DND-41 (cell line): Measurements from ENCODE around the gene PIEZO1.

ENCODE experiments used
- ATAC-seq: fragments of 200-7000 bp; cut with Tn5 transposase; 3 replicates; pipeline ENCODE4 v1.9.1; 2021; ENCODE audit warnings: low read depth; ENCODE audit not compliant: insufficient read depth
- DNase-seq: peaks from one replicate; pipeline ENCODE4 v3.0.0-alpha.2; 2020
- H2AFZ ChIP-seq: 2 replicates; pipeline ENCODE4 v1.6.0; 2012; ENCODE audit warnings: low read depth, low read length
- H3K27ac ChIP-seq: 2 replicates; pipeline ENCODE4 v1.5.1; 2012; ENCODE audit warnings: low read length, inconsistent platforms
- H3K27me3 ChIP-seq: fragments of 200-600 bp; sonication (generic); 2 replicates; pipeline ENCODE4 v1.6.0; 2012; ENCODE audit warnings: low read length, mild to moderate bottlenecking, inconsistent platforms; ENCODE audit not compliant: insufficient read depth, poor library complexity
- H3K36me3 ChIP-seq: 2 replicates; pipeline ENCODE4 v1.5.1; 2012; ENCODE audit warnings: low read length, inconsistent platforms; ENCODE audit not compliant: insufficient read depth
- H3K4me1 ChIP-seq: 2 replicates; pipeline ENCODE4 v1.5.1; 2012; ENCODE audit warnings: mild to moderate bottlenecking, low read length; ENCODE audit not compliant: insufficient read depth
- H3K4me2 ChIP-seq: 2 replicates; pipeline ENCODE4 v1.6.0; 2012; ENCODE audit warnings: mild to moderate bottlenecking, moderate library complexity, low read length, inconsistent platforms; ENCODE audit not compliant: insufficient read depth
- H3K4me3 ChIP-seq, 2 experiments: fragments of 200-600 bp in 1 of 2; shearing (Covaris generic) in 1 of 2; 2 replicates each; pipeline ENCODE4 v1.5.1; 2012 to 2016; ENCODE audit warnings: inconsistent platforms in 2 of 2, low read length in 2 of 2, mild to moderate bottlenecking in 2 of 2, low read depth in 1 of 2, moderate library complexity in 1 of 2
- H3K79me2 ChIP-seq: 2 replicates; pipeline ENCODE4 v1.6.0; 2012; ENCODE audit warnings: low read length, inconsistent platforms; ENCODE audit not compliant: insufficient read depth
- H3K9ac ChIP-seq: 2 replicates; pipeline ENCODE4 v1.6.0; 2012; ENCODE audit warnings: low read depth, mild to moderate bottlenecking, inconsistent platforms, low read length, moderate library complexity
- H3K9me3 ChIP-seq: 2 replicates; pipeline ENCODE4 v1.5.1; 2012; ENCODE audit warnings: low read length, moderate library complexity, mild to moderate bottlenecking, inconsistent platforms; ENCODE audit not compliant: insufficient read depth, severe bottlenecking
- H4K20me1 ChIP-seq: 2 replicates; pipeline ENCODE4 v1.6.0; 2012; ENCODE audit warnings: low read length; ENCODE audit not compliant: insufficient read depth
- EZH2 ChIP-seq: IDR thresholded peaks from 3 replicates; pipeline ENCODE4 v1.6.1; 2012; ENCODE audit warnings: borderline replicate concordance, low read depth, mild to moderate bottlenecking, moderate library complexity, low read length, inconsistent platforms; ENCODE audit not compliant: severe bottlenecking
- TF ChIP-seq, protein P1 (sequence below): IDR thresholded peaks from 2 replicates; pipeline ENCODE4 v1.5.1; 2012; ENCODE audit warnings: borderline replicate concordance, low read length, moderate library complexity, mild to moderate bottlenecking; ENCODE audit not compliant: poor library complexity, severe bottlenecking; ENCODE audit errors: extremely low read depth

The PIEZO1 gene

GRCh38 chr16:88734361-88734728 lies 50.7 kb downstream of the PIEZO1 start:
- H3K9me3 ChIP-seq = no peaks in the 10 kb centered on the region
- H3K36me3 ChIP-seq = peaks cover 85% of the 10 kb centered on the region
- H3K4me3 ChIP-seq = no peak overlapping the region
- no peak for DNase-seq
- no peak for ATAC-seq
- H2AFZ ChIP-seq = no peak overlapping the region
- H3K9ac ChIP-seq = no peak overlapping the region
- no peaks in the 10 kb centered on the region for H3K27me3 ChIP-seq
- no peaks in the 10 kb centered on the region; the same call in 1 of the 2 replicates for H3K79me2 ChIP-seq
- no peak overlapping the region for H3K27ac ChIP-seq
- H4K20me1 ChIP-seq = peaks cover 37% of the 10 kb centered on the region
- no peak for TF ChIP-seq EZH2
- TF ChIP-seq, protein P1, sequence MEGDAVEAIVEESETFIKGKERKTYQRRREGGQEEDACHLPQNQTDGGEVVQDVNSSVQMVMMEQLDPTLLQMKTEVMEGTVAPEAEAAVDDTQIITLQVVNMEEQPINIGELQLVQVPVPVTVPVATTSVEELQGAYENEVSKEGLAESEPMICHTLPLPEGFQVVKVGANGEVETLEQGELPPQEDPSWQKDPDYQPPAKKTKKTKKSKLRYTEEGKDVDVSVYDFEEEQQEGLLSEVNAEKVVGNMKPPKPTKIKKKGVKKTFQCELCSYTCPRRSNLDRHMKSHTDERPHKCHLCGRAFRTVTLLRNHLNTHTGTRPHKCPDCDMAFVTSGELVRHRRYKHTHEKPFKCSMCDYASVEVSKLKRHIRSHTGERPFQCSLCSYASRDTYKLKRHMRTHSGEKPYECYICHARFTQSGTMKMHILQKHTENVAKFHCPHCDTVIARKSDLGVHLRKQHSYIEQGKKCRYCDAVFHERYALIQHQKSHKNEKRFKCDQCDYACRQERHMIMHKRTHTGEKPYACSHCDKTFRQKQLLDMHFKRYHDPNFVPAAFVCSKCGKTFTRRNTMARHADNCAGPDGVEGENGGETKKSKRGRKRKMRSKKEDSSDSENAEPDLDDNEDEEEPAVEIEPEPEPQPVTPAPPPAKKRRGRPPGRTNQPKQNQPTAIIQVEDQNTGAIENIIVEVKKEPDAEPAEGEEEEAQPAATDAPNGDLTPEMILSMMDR = no peak
- no peaks in the 10 kb centered on the region for H3K4me1 ChIP-seq
- no peak overlapping the region for H3K4me2 ChIP-seq

GRCh38 chr16:88733630-88734360 lies 51.2 kb downstream of the PIEZO1 start:
- peaks cover 35% of the 10 kb centered on the region for H4K20me1 ChIP-seq
- no peak overlapping the region for H3K9ac ChIP-seq
- no peaks in the 10 kb centered on the region for H3K4me1 ChIP-seq
- H3K36me3 ChIP-seq = peaks cover 85% of the 10 kb centered on the region
- no peaks in the 10 kb centered on the region for H3K27me3 ChIP-seq
- TF ChIP-seq, protein P1 = no peak
- no peak for TF ChIP-seq EZH2
- H3K4me3 ChIP-seq = no peak overlapping the region
- H3K79me2 ChIP-seq = no peaks in the 10 kb centered on the region; the same call in 1 of the 2 replicates
- H3K4me2 ChIP-seq = no peak overlapping the region
- DNase-seq (no peak), ATAC-seq (no peak)
- H3K9me3 ChIP-seq = no peaks in the 10 kb centered on the region
- no peak overlapping the region for H2AFZ ChIP-seq
- H3K27ac ChIP-seq = no peak overlapping the region

- Histone ChIP-seq H4K20me1 (peaks cover 27% of the 10 kb centered on the region), H3K9ac (no peak overlapping the region)
- ATAC-seq = no peak
Observed at GRCh38 chr16:88732961-88733294, 52.1 kb downstream of the PIEZO1 start.

More at GRCh38 chr16:88732961-88733294, 52.1 kb downstream of the PIEZO1 start:
- H3K27ac ChIP-seq = no peak overlapping the region
- H3K9me3 ChIP-seq = no peaks in the 10 kb centered on the region
- no peak overlapping the region for H3K4me3 ChIP-seq
- no peak for TF ChIP-seq EZH2
- TF ChIP-seq, protein P1 = no peak
- H2AFZ ChIP-seq = no peak overlapping the region
- H3K4me2 ChIP-seq = no peak overlapping the region
- no peaks in the 10 kb centered on the region; the same call in 1 of the 2 replicates for H3K79me2 ChIP-seq
- no peaks in the 10 kb centered on the region for H3K27me3 ChIP-seq
- no peaks in the 10 kb centered on the region for H3K4me1 ChIP-seq
- peaks cover 78% of the 10 kb centered on the region for H3K36me3 ChIP-seq
- DNase-seq = no peak
